RCC 7860 (cell line): Measurements from ENCODE around the gene MST1R.
"Not testable (repeated sequence)": the region's sequence is repeated elsewhere in the genome, so short reads cannot be mapped to it uniquely, and the experiment has no call there.

ENCODE experiments used
- DNase-seq: peaks from one replicate; pipeline ENCODE4 v3.0.0-alpha.2; 2015; ENCODE audit warnings: low spot score
- FAIRE-seq: peaks from 2 replicates; lab custom pipeline; 2012; peaks lifted over from hg19 to GRCh38; lab: Jason Lieb, UNC

Gene MST1R

DNA sequence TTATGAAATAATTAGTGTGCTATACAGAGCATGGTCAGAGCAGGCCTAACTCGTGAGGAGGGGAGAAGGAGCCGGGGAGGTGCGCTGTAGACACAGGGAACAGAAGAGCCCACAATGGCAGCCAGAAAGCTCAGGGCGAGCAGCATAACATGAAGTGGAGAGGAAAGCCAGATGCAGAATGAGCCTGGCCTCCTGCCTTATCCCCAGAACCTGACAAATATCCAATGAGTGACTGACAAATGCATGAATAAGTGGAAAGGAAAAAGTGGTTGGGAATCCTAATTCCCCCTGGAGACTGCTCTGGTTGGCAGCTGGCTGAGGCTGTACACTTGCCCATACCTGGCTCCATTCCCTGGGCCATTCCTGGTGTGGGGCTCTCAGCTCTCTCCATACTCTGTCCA lies 9.2 kb upstream of the MST1R start:
- no peak for DNase-seq
- no peak for FAIRE-seq

DNA sequence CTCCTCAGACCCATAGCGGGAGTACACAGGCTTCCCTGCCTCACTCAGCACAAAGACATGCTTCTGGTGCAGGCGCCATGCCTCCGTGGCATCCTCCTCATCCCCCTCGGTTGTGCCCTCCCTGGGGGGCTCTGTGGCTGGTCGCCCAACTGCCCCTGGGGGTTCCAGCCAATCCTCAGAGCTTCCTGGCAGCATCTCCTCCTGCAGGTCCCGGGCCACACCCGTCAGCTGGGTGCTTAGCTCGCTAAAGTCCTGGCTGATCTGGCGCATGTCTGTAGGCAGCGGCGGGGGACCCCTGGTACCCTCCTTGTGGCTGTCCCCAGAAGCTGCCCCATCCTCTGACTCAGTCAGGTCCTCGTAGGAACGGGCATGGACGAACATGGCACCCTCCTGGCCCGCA lies 7.9 kb upstream of the MST1R start:
- no peak for FAIRE-seq
- no peak for DNase-seq

DNA sequence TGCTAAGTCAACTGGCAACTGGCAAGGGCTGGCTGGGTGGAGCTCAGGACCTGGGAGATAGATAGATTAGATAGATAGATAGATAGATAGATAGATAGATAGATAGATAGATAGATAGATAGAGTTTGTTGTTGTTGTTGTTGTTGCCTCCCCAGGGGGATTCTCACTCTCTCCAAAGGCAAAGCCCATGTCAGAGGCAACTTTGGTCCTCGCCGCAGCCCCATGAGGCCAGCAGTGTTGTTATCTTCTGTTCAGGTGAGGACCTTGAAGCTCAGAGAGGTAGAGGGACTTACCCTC lies 7.4 kb upstream of the MST1R start:
- FAIRE-seq = no peak
- DNase-seq = no peak

DNA sequence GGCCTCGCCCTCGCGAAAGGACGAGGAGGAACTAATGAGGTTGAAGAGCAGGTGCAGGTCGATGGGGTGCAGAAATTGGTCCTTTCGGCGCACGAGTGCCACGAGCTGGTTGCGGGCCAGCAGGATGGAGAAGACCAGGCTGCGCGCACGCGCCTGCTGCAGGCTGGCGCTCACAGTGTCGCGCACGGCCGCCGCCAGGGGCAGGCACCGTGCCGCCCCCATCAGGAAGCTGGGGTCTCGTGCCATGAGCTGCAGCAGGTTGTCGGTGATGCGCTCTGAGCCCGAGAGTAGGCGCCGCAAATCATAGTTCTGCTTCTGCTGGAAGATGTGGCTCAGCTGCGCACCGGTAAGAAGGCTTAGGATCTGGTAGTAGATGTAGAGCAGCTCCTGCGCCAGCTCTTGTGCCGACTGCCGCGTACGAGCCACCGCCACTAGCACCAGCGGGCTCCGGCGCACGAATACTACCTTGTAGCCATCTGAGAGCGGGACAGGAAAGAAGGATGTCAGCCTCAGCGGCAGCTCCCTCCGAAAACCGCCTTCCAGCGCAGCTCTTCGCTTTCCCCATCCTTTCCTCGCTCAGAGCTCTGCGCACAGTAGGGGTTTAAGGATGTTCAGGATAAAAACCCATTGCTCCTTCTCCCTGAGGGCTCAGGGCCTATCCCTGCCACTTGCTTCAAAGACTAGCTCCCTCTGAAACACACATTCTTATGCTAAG lies 6.9 kb upstream of the MST1R start:
- FAIRE-seq (no peak), DNase-seq (no peak)

DNA sequence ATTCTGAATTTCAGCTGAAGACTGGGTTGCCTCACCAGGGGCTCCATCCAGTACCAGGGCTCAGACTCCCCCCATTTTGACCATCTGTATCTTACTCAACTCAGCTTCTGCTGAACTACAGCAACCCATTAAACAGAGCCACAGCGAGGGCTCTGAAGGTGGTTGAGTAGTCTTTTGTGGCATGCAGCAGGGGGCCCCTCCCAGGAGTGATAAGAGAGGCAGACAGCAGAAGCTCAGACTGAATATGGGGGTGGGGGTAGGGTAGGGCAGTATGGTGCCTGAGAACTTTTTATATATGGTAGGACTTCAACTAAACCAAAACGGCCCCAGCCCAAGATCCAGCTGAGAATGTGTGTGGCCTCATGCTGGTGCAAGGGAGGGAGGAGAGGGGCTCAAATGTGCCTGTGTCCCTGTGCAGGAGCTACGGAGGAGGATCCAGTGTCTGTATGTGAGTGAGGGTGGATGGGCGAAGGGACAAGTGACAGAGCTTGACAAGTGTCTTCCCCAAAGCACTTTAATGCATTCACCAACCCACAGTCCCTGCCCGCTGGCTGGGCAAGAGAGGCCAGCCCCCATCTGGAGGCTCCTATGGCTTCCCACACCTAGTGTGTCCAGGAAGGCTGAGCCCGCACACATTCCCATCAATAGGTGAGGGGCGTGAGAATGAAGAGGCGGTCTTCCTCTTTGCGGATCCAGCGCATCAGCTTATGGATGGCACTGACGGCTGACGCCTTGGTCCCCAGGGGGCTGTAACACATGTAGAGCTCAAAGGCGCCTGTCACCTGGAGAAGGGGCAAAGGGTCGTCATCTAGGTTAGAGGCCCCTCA lies 4.9 kb upstream of the MST1R start:
- no peak for FAIRE-seq
- DNase-seq = no peak

DNA sequence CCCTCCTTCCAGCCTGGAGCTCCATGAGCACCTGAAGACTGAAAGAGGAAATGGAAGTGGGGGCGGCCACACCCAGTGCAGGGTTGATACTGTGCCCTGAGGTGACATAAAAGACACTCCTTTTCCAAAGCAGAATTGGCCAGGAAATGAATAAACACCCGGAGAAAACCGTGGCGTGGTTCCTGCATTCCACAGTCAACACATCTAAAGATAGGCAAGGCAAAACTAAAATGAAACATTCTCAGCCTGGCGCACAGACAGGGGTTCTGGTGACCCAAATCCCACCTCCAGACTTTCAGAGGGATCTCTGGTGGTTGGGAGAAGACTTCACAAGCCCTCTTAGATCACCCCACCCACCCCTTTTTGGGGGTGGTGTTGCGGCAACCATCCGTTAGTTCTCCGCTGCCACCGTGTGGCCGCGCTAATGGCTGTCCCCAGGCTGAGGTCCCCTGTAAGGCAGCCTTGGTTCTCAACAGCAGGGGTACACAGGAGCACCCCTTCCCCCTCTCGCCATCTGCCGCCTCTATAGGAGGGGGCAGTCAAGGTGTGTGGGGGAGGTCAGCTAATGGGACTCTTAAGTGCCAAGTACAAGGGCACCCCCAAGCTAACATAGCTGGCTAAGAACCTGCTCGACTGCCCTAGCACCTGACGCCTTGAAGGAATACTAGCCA lies 2.5 kb upstream of the MST1R start:
- DNase-seq (peak; percentile 11), FAIRE-seq (no peak)

DNA sequence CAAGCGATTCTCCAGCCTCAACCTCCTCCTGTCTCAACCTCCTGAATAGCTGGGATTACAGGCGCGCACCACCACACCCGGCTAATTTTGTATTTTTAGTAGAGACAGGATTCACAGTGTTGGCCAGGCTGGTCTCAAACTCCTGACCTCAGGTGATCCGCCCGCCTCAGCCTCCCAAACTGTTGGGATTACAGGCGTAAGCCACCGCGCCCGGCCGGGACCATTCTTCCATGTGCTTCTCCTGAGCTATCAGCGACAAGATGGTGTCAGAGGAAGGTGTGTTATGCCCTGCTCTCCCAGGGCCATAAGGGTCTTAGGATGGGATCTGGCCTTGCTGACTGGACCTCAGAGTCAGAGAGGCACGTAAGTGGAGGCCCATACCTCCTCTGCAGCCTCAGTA lies 775 bp upstream of the MST1R start:
- DNase-seq, FAIRE-seq: not testable (repeated sequence)

DNA sequence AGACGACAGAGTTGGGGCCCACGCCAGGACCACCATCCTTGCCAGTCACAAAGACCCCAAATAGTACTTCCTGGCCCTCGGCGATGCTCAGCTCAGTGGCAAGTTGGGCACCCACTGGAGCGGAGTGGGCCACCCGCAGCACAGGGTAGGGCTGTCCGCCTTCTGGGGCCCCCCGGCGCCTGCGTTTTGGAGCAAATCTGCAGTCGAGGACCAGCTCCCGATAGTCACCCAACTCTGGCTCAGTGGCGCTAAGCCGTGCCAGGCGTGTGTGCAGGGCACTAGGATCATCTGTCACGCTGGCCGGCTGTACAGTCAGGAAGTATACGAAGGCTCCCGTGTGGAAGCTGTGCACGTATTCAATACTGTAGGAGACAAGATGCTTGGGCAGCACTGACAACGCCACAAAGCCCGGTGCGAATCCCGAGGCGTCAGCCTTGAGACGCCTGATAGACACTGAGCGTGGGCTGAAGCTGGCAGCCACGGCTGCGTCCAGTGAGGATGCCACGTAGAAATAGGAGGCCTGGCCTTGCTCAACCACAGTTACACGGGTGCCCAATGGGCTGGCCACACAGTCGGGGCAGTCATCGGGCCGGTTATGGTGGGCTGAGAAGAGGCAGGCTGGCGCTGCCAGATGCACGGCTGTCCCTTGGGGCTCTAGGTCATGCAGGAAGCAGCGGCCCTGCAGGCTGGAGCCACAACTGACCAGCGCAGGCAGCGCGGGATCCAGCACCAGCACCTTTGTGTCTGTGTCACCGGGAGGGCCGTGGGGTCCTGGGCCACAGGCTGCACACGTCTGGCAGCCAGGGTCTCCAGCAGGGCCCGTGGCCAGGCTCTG lies 945 bp downstream of the MST1R start:
- FAIRE-seq (no peak), DNase-seq (no peak)

DNA sequence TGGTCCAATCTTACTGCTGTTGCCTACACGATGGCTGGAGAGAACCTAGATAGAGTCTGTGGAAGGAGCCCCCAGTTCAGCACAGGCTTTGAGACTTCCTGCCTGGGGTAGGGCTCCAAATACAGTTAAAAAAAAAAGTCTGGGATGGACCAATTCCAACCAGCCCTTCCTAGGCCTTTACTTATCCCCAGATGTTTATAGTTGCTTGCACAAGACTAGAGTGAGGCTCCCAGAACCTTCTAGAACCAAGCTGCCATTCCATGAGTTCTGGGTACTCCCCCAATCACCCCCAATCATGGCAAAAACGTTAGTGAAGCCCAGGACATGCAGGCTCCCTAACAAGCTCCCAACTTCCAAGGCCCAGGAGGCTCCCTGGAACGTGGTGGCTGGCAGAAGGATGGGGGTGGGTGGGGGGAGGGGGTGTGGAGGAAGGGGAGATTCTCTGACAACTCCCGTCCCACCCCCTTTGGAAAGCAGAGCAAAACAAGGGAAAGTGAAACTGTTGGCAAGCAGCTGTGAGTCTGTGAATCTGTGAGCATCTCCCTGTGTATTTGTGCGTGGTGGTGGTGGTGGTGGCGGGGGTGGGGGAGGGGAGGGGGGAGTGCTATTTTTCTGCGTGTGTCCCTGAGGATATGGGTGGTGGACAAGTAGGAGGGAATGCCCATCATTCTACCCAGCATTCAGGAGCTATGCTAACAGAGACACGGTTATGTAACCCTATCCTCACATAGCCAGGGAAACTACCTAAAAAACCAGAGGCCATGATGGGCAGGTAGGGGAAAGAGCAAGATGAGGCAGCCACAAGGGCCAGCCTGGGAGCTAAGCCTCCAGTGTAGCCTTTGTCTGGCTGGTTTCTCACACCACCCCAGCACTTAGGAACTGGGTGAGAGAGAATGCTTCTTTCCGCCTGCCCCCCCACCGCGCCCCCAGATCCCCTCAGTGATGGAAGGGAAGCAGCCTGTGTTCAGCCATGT lies 2.0 kb downstream of the MST1R start:
- DNase-seq (no peak), FAIRE-seq (no peak)

DNA sequence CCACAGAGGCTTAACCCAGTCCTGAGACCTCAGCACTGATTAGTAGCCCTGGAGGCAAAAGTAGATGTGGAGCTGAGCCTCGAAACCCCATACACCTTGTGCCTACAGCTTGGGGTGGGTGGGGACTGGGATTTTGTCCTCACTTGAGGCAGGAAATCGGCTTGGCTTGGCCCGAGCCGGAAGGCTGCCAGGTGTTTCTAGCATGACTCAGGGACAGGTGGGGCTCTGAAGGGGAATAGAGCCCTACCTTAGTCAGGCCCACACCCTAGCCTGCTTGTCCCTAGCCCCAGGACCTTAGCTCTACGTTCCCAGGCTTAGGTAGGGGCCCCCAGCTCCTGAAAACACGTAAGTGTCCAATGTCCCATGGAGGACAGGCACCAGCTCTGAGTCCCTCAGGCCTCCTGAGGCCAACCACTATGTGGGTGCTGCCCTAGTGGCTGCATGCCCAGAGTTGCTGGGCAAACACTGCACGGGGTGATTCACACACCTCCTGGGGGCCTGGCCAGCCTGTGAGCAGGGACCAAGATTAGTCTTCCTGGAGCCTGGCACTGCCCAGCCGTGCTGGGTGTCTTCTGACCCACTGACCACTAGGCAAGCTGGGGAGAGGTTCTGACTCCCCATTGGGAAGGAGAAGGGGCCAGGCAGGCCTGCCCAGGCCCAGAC lies 3.1 kb downstream of the MST1R start:
- FAIRE-seq (peak; percentile 78), DNase-seq (peak; percentile 74)

DNA sequence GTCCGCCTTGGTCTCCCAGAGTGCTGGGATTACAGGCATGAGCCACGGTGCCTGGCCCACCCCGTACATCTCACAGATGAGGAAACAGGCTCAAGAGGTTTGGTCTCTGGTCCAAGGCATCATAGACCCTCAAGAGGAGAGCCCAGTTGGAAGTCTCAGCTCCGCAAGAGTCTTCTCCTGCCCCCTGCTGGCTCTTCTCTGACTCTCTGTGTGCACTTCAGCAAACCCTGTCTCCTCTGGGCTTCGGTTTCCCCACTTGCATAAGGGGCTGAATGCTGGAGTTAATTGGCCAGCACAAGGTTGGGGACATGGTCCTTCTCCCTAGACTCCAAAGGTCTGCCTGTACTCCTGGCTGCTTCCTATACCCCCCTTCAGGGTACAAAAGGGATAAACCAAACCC lies 3.9 kb downstream of the MST1R start:
- FAIRE-seq (no peak), DNase-seq (no peak)

DNA sequence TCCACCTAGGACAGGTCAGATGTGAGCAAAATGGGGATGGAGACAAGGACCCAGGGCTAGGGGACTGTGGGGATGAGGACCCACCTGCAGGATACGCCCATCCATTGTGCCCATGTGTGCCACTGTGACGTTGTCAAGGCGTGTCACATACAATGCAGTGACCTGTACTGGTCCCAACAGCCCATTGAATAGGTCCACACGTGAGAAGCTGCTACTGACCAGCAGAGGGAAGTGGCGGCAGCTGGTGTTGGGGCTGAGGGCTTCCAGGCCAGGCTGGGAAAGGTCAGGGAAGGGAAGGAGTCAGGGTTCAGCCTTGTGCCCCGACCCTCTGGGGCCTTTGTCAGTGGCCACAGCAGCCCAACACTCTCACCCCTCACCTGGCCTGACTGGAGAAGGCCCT lies 4.7 kb downstream of the MST1R start:
- no peak for FAIRE-seq
- no peak for DNase-seq

DNA sequence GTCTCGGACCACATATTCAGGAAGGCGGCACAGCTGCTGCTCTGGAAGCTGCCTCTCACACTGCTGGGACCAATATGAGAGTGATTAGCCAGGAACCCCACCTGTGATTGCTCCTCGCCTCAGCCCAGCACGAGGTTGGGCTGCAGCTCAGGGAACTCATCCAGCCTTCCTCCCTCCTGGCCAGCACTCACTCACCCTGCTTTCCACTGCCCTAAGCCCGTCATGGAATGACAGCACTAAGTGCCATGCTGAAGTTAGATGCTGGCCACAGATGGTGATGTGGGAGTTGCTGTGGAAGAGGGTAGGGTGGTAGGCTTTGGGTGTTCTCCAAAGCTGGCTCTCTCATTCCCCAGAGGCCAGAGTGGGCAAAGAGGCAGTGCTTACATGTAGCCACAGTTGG lies 7.3 kb downstream of the MST1R start:
- DNase-seq (no peak), FAIRE-seq (no peak)

DNA sequence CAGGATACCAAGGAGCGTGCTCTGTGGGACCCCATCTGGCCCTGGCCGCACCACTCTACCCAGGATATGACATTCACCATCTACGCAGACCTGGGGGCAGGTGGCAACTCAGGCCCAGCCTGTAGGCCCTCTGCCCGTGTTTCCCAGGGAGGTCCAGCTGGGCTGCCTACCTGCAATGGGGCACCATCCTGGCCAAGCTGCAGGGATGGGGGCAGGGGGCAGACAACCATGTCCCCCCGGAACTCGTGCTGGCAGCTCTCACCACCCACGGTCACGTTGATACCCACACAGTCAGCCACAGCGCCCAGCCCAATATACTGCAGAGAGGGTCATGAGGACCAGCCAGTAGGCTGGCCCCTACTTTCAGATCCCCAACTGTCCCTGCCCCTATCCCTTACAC lies 7.9 kb downstream of the MST1R start:
- DNase-seq (no peak), FAIRE-seq (no peak)

DNA sequence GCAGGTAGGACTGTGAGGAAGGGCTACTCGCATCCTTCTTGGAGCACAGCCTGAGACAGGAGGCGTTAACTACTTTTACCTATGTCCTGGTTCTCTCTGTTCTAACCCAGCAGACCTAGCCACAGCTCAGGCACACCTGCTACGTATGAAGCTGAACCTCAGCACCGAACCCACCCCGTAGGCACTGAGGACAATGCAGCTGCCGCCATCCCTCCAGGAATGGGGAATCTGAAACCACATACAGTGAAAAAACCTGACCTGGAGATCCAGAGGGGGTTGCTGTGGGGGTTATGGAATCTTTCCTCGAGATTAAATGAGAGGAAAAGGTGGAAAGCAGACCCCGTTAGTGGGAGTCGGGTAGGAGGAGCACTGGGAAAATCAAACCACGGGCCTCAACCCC lies 14.4 kb downstream of the MST1R start:
- FAIRE-seq (no peak), DNase-seq (no peak)

DNA sequence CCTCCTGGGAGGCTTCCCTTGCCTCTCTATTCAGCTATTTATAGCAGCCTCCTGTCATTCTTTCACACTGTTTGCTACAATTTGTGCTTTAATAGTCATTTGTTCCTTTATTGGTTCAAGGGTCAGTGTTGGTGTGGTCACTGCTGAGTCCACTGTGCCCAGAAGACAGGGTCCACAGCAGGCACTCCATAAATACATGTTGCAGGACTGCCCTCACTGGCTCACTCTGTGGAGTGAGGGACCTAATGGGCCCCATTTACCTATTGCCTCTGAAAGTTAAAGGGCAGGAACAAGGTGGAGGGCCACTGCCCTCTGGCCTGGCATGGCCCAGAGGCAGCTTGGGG lies 16.8 kb downstream of the MST1R start:
- no peak for FAIRE-seq

DNA sequence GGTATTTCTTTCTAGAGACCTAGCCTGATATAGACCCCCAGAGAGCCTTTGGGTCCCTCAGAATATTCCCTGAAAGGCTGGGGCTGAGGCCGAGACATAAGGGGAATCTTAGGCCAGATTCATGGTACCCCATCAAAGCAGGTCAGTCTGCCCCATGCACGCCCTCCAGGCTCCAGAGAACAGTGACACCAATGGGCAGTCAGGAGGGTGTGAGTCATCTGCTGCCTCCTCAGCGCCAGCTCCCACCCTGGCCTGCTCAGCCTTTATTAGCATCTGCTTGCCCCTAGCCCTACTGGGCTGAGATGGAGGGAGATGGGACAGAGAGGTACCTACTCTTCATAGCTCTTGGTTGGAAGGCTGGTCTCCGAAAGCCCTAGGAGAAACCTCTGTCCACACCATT lies 19.7 kb downstream of the MST1R start:
- DNase-seq = no peak
- no peak for FAIRE-seq

More for the DNA sequence above, 16.8 kb downstream of the MST1R start:
- DNase-seq = no peak

DNA sequence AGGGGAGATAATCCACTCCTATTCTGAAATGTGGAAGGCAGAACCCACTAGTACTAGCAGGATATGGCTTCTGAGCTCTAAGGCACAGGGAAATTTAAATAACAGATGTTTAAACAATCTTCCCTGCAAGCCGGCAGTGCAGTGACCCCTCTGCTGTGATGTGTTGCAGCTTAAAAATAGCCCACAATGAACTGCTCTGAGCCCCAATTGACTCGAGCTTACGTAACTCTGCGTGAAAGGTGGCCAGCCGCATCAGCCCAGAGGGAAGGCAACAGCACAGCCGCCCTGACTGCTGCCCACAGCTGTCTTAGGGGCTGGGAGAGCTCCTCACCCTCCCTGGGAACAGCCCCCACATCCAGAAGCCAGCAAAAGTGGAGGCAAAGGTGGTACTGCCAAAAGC lies 21.5 kb downstream of the MST1R start:
- DNase-seq (no peak), FAIRE-seq (no peak)

DNA sequence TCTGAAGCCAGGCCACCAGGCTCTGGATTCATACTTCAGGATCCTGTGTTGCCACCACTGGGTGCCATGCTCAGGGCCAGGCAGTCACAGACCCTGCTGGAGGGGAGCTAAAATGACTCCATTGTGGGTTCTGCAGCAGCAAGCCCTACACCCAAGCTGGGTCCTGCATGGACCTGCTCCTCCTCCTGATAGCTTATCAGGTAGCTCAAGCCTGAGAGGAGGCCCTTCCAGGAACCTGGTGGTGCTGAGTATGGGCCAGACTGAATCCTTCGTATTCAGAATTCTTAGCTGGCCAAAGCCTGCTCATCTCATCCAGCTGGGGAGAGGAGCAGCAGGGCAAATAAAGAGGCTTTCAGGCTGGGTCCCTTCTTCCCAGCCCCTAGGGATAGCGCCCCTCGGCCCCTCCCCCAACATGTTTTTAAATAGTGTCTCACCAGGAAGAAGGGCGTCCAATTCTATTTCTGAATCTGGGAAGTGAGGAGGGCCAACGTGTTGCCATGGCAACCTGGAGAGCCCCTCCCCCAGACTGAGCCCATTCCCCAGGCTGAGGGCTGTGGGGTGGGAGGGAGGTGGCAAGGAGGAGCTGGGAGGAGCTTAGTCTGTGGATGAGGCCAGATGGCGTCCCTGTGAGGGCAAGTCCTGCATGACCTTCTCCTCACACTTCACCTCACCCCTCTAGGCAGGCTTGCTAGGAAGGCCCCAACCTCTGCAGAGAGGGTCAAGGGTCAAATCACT lies 22.9 kb downstream of the MST1R start:
- no peak for DNase-seq
- FAIRE-seq = no peak
